ENCODE results near the gene SRPK2. TPM values are rescaled to one million over a fixed set of nuclear protein-coding genes. Genes with fewer than 3 reads are reported as not detected.

Gene SRPK2
- total RNA-seq, 4 donors from 2014 or later, result 41.0 to 87.1 (median 67.1) TPM

DNA sequence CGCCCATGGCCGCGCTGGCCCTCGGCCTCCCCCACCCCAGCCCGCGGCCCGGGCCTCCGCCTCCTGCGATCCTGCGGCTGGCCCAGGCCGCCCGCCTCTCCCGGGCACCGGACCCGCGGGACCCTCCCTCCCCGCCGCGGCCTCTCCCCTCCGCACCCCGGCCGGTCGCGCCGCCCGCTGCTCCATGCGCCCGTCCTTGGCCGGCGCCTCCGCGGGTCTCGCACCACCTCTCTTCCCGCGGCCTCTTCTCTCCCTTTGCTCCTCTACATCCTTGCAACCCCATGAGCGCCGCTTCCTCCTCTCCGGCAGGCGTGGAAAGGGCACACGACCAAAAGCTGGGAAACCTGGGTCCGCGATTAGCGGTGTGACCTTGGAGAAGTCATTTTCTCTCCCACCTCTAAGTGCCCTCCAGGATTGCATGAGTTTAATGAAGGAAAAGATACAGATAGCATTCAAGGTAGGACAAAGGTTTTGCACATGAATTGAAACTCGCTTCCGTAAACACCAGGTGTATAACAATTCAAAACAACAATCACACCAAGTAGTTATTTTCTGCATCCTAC is 448 bp upstream of the SRPK2 start:
- DNase-seq (ENCODE audit: low spot score in 2 of 2), result peak; percentile 23 to 87
- intact Hi-C loops (cut with DNase I; ENCODE audit: low total_unique reads), result no loop called here
- 7% methylated on average over 29 of the region's 45 CpGs for WGBS, 2 donors
- H3K4me3 ChIP-seq (ENCODE audit: low read depth, poor library complexity, severe bottlenecking), result peak overlapping the region; percentile 52
- no peak for TF ChIP-seq POLR2A (IDR thresholded peaks at IDR 0.05)
- TF ChIP-seq, protein P1, sequence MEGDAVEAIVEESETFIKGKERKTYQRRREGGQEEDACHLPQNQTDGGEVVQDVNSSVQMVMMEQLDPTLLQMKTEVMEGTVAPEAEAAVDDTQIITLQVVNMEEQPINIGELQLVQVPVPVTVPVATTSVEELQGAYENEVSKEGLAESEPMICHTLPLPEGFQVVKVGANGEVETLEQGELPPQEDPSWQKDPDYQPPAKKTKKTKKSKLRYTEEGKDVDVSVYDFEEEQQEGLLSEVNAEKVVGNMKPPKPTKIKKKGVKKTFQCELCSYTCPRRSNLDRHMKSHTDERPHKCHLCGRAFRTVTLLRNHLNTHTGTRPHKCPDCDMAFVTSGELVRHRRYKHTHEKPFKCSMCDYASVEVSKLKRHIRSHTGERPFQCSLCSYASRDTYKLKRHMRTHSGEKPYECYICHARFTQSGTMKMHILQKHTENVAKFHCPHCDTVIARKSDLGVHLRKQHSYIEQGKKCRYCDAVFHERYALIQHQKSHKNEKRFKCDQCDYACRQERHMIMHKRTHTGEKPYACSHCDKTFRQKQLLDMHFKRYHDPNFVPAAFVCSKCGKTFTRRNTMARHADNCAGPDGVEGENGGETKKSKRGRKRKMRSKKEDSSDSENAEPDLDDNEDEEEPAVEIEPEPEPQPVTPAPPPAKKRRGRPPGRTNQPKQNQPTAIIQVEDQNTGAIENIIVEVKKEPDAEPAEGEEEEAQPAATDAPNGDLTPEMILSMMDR (IDR thresholded peaks at IDR 0.05), result no peak

DNA sequence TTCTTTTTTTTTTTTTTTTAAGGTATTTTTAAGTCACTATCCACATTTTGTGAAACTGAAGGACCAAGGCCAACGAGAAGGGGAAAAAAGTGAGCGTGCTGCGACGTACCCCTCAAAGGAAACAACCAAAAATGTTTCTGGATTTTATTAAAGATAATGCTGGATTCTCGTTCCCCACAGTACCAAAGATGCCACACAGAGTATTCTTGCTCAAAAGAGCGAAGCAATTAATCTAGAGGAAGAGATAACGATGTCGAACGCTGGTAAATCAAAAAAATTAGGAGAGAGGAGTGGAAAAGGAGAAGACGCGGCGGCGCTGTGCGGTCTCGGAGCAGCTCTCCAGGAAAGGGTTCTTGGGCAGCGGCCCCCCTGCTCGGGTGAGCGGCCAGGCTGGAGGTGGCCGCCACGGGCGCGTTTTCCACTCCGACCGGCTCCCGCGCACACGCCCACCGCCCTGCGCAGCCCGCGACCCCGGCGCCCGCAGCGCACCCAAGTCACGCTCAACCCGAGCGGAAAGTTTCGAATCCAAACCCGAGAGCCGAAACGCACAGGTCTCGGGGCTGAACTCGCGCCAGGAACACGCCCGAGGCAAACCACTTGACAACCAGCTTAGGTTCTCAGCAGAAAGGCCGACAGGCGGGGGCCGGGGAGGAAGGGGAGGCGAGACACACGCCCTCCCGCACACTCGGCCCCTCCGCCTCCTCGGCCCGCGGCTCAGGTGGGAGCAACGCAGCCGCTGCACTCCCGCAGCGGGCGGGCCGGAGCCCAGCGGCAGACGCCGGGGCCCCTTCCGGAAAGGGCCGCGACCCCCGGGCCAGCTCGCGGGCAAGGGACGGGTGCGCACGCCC is 989 bp downstream of the SRPK2 start:
- WGBS, 2 donors, result 3% methylated on average over 38 to 56 of the region's 76 CpGs
- TF ChIP-seq POLR2A (IDR thresholded peaks at IDR 0.05), result no peak
- TF ChIP-seq, protein P1 (IDR thresholded peaks at IDR 0.05), result no peak
- peak; percentile 29 to 88 for DNase-seq (ENCODE audit: low spot score in 2 of 2)
- H3K4me3 ChIP-seq (ENCODE audit: low read depth, poor library complexity, severe bottlenecking), result peak overlapping the region; percentile 94
- intact Hi-C loops (cut with DNase I; ENCODE audit: low total_unique reads), result no loop called here

DNA sequence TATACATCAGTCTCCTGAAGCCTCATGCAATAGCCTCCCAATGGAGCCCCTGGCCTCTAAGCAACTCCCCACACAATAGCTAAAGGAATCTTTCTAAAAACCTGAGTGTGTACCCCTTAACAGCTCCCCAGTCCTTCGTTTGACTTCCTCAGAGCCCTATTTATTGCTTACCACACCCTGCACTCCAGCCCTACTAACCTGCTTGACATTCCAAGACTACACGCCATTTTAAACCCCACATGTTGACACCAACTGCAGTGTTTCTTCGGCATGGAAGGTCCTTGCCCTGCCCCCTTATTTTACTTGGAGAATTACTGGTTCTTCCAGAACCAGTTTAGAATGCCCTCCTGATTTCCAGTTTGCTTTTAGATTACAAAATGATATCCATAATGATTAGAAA is 10.8 kb downstream of the SRPK2 start:
- WGBS, 2 donors, result 87 to 90% methylated on average over 3 of the region's 3 CpGs
- TF ChIP-seq, protein P1 (IDR thresholded peaks at IDR 0.05), result no peak

GRCh38 chr7:105376908-105377533 is 11.7 kb downstream of the SRPK2 start:
- TF ChIP-seq, protein P1 (IDR thresholded peaks at IDR 0.05), result no peak
- TF ChIP-seq POLR2A (IDR thresholded peaks at IDR 0.05), result no peak
- no peak for DNase-seq (ENCODE audit: low spot score in 2 of 2)
- WGBS, 2 donors, result 86 to 94% methylated on average over 4 of the region's 4 CpGs
- intact Hi-C loops (cut with DNase I; ENCODE audit: low total_unique reads), result no loop called here
- no peak overlapping the region for H3K4me3 ChIP-seq (ENCODE audit: low read depth, poor library complexity, severe bottlenecking)

More for the DNA sequence above, 10.8 kb downstream of the SRPK2 start:
- no peak overlapping the region for H3K4me3 ChIP-seq (ENCODE audit: low read depth, poor library complexity, severe bottlenecking)
- DNase-seq (ENCODE audit: low spot score in 2 of 2), result no peak
- intact Hi-C loops (cut with DNase I; ENCODE audit: low total_unique reads), result no loop called here

DNA sequence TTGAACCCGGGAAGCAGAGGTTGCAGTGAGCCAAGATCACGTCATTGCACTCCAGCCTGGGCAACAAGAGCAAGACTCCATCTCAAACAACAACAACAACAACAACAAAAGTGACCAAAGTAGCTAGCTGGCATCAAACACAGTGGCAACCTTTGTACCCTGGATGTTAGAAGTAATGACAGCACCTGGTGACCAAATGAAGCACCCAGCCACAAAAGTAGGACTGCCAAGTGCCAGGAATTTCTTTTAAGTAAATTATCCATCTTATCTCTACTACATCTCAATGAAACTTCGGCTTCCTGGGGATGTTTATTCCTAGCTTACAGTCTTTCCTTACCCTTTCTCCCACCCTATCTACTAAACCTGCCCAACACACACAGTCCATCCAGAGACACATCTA is 18.8 kb downstream of the SRPK2 start:
- H3K4me3 ChIP-seq (ENCODE audit: low read depth, poor library complexity, severe bottlenecking), result no peak overlapping the region
- 71 to 78% methylated on average over 3 of the region's 3 CpGs for WGBS, 2 donors
- no peak for TF ChIP-seq POLR2A (IDR thresholded peaks at IDR 0.05)
- TF ChIP-seq, protein P1 (IDR thresholded peaks at IDR 0.05), result no peak
- no peak for DNase-seq (ENCODE audit: low spot score in 2 of 2)
- intact Hi-C loops (cut with DNase I; ENCODE audit: low total_unique reads), result no loop called here
